Measurements from ENCODE around the gene BIRC3. TPM values are rescaled to one million over a fixed set of nuclear protein-coding genes. Genes with fewer than 3 reads are reported as not detected.

BIRC3 gene
- 3.5 TPM for polyA plus RNA-seq (2012; ENCODE audit: insufficient read depth, insufficient read length)

GRCh38 chr11:102317099-102317767 is at the start of gene BIRC3:
BIRC3 (plus strand) TSS chr11:102317484; CDS start chr11:102324510, 7,026 bp downstream.
- DNase-seq (ENCODE audit: low read depth, low spot score) = peak; percentile 93

GRCh38 chr11:102267609-102268008 is 49.7 kb upstream of the BIRC3 start:
- no peak overlapping the region for H3K4me3 ChIP-seq (ENCODE audit: low read length)
- DNase-seq (ENCODE audit: low read depth, low spot score) = no peak

More at GRCh38 chr11:102317099-102317767, at the start of gene BIRC3:
- peak within 1 kb of the TSS; percentile 71 for H3K4me3 ChIP-seq (ENCODE audit: low read length)

- peak; percentile 75 for DNase-seq (ENCODE audit: low read depth, low spot score)
- H3K4me3 ChIP-seq (ENCODE audit: low read length) = peak overlapping the region; percentile 30
Observed at GRCh38 chr11:102268083-102268984, 49.0 kb upstream of the BIRC3 start.

- H3K4me3 ChIP-seq (ENCODE audit: low read length) = peak overlapping the region; percentile 30
Observed at GRCh38 chr11:102268985-102269470, 48.3 kb upstream of the BIRC3 start.

GRCh38 chr11:102269927-102270326 is 47.4 kb upstream of the BIRC3 start:
- H3K4me3 ChIP-seq (ENCODE audit: low read length) = no peak overlapping the region
- DNase-seq (ENCODE audit: low read depth, low spot score) = no peak

More at GRCh38 chr11:102268985-102269470, 48.3 kb upstream of the BIRC3 start:
- no peak for DNase-seq (ENCODE audit: low read depth, low spot score)

- DNase-seq (ENCODE audit: low read depth, low spot score) = peak; percentile 47
Observed at GRCh38 chr11:102272047-102272824, 45.0 kb upstream of the BIRC3 start.

GRCh38 chr11:102274628-102275027 is 42.7 kb upstream of the BIRC3 start:
- no peak for DNase-seq (ENCODE audit: low read depth, low spot score)
- H3K4me3 ChIP-seq (ENCODE audit: low read length) = no peak overlapping the region

More at GRCh38 chr11:102272047-102272824, 45.0 kb upstream of the BIRC3 start:
- H3K4me3 ChIP-seq (ENCODE audit: low read length) = no peak overlapping the region

- H3K4me3 ChIP-seq (ENCODE audit: low read length) = no peak overlapping the region
- no peak for DNase-seq (ENCODE audit: low read depth, low spot score)
Observed at GRCh38 chr11:102276362-102276761, 40.9 kb upstream of the BIRC3 start.

- H3K4me3 ChIP-seq (ENCODE audit: low read length) = no peak overlapping the region
- DNase-seq (ENCODE audit: low read depth, low spot score) = no peak
Observed at GRCh38 chr11:102276783-102277182, 40.5 kb upstream of the BIRC3 start.

GRCh38 chr11:102279641-102280170 is 37.6 kb upstream of the BIRC3 start:
- no peak overlapping the region for H3K4me3 ChIP-seq (ENCODE audit: low read length)
- no peak for DNase-seq (ENCODE audit: low read depth, low spot score)

GRCh38 chr11:102280245-102280833 is 36.9 kb upstream of the BIRC3 start:
- no peak overlapping the region for H3K4me3 ChIP-seq (ENCODE audit: low read length)
- DNase-seq (ENCODE audit: low read depth, low spot score) = no peak

GRCh38 chr11:102283116-102283485 is 34.2 kb upstream of the BIRC3 start:
- no peak for DNase-seq (ENCODE audit: low read depth, low spot score)
- no peak overlapping the region for H3K4me3 ChIP-seq (ENCODE audit: low read length)

- H3K4me3 ChIP-seq (ENCODE audit: low read length) = no peak overlapping the region
- no peak for DNase-seq (ENCODE audit: low read depth, low spot score)
Observed at GRCh38 chr11:102284008-102284407, 33.3 kb upstream of the BIRC3 start.

GRCh38 chr11:102286292-102286691 is 31.0 kb upstream of the BIRC3 start:
- no peak for DNase-seq (ENCODE audit: low read depth, low spot score)
- no peak overlapping the region for H3K4me3 ChIP-seq (ENCODE audit: low read length)

GRCh38 chr11:102287964-102288724 is 29.1 kb upstream of the BIRC3 start:
- H3K4me3 ChIP-seq (ENCODE audit: low read length) = peak overlapping the region; percentile 33
- peak; percentile 78 for DNase-seq (ENCODE audit: low read depth, low spot score)

- no peak overlapping the region for H3K4me3 ChIP-seq (ENCODE audit: low read length)
- no peak for DNase-seq (ENCODE audit: low read depth, low spot score)
Observed at GRCh38 chr11:102288725-102289083, 28.6 kb upstream of the BIRC3 start.

GRCh38 chr11:102289592-102289991 is 27.7 kb upstream of the BIRC3 start:
- DNase-seq (ENCODE audit: low read depth, low spot score) = no peak
- H3K4me3 ChIP-seq (ENCODE audit: low read length) = no peak overlapping the region

GRCh38 chr11:102291831-102292230 is 25.5 kb upstream of the BIRC3 start:
- H3K4me3 ChIP-seq (ENCODE audit: low read length) = no peak overlapping the region
- DNase-seq (ENCODE audit: low read depth, low spot score) = no peak

Data from Jurkat, Clone E6-1 (cell line).